ENCODE results near the gene CAMSAP1.
"Not testable (repeated sequence)": the region's sequence is repeated elsewhere in the genome, so short reads cannot be mapped to it uniquely, and the experiment has no call there.

The CAMSAP1 gene

GRCh38 chr9:135945969-135946368 is 38.6 kb upstream of the CAMSAP1 start:
- DNase-seq (ENCODE audit: low read depth): no peak
- in situ Hi-C loops (cut with HindIII; ENCODE audit: low sequenced_read_pairs): no loop called here
- no peak for TF ChIP-seq CTCF (IDR thresholded peaks at IDR 0.05; ENCODE audit: low read depth, low read length, missing control alignments)
- H3K4me3 ChIP-seq (ENCODE audit: low read depth, low read length): no peak overlapping the region

GRCh38 chr9:135944444-135945252 is 37.3 kb upstream of the CAMSAP1 start:
- TF ChIP-seq CTCF (IDR thresholded peaks at IDR 0.05; ENCODE audit: low read depth, low read length, missing control alignments): no peak
- H3K4me3 ChIP-seq (ENCODE audit: low read depth, low read length): no peak overlapping the region
- no peak for DNase-seq (ENCODE audit: low read depth)
- in situ Hi-C loops (cut with HindIII; ENCODE audit: low sequenced_read_pairs): no loop called here

- DNase-seq (ENCODE audit: low read depth); H3K4me3 ChIP-seq (ENCODE audit: low read depth, low read length); in situ Hi-C loops (cut with HindIII; ENCODE audit: low sequenced_read_pairs): not testable (repeated sequence)
These were observed 36.3 kb upstream of the CAMSAP1 start for GRCh38 chr9:135943604-135944003.

- no peak for DNase-seq (ENCODE audit: low read depth)
- in situ Hi-C loops (cut with HindIII; ENCODE audit: low sequenced_read_pairs): no loop called here
- no peak for TF ChIP-seq CTCF (IDR thresholded peaks at IDR 0.05; ENCODE audit: low read depth, low read length, missing control alignments)
- no peak overlapping the region for H3K4me3 ChIP-seq (ENCODE audit: low read depth, low read length)
These were observed 34.1 kb upstream of the CAMSAP1 start for GRCh38 chr9:135941288-135941995.

- in situ Hi-C loops (cut with HindIII; ENCODE audit: low sequenced_read_pairs): no loop called here
- no peak for TF ChIP-seq CTCF (IDR thresholded peaks at IDR 0.05; ENCODE audit: low read depth, low read length, missing control alignments)
- no peak for DNase-seq (ENCODE audit: low read depth)
- H3K4me3 ChIP-seq (ENCODE audit: low read depth, low read length): no peak overlapping the region
These were observed 32.3 kb upstream of the CAMSAP1 start for GRCh38 chr9:135939351-135940265.

GRCh38 chr9:135937521-135938489 is 30.5 kb upstream of the CAMSAP1 start:
- TF ChIP-seq CTCF (IDR thresholded peaks at IDR 0.05; ENCODE audit: low read depth, low read length, missing control alignments): no peak
- no peak for DNase-seq (ENCODE audit: low read depth)
- no peak overlapping the region for H3K4me3 ChIP-seq (ENCODE audit: low read depth, low read length)
- in situ Hi-C loops (cut with HindIII; ENCODE audit: low sequenced_read_pairs): no loop called here

Data from astrocyte of the cerebellum (primary cell).